ENCODE measurements around the gene SRSF8. TPM values are rescaled to one million over a fixed set of nuclear protein-coding genes. Genes with fewer than 3 reads are reported as not detected.

SRSF8 gene
- 12.0 and 16.0 TPM in 2 replicates for total RNA-seq

GRCh38 chr11:95066716-95067038, at the start of gene SRSF8:
Gene SRSF8 (plus strand): TSS chr11:95066919. CDS start chr11:95067227, 308 bp downstream.

DNA sequence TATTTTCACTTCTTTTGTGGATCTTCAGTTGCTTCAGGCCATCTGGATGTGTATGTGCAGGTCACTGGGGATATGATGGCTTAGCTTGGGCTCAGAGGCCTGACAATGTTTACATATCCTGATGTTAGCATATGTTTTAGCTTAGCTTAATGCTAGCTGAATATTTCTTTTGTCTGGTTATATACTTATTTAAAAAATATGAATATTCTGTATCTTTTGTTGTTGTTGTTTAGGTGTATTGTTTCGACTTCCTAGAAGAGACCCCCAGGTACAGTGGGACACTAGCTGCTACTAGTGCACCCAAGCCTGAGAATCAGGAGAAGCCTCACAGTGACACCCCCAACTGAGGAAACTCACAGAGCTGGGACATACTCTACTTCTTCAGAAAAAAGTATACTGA, 41.8 kb upstream of the SRSF8 start, which contains the start of gene KDM4E:
TSS of gene KDM4E (plus strand) at position 301 of the 400 bp plus-strand sequence. CDS start 300 bp downstream, outside the sequence.

GRCh38 chr11:95049122-95049521, 17.6 kb upstream of the SRSF8 start, which contains the start of gene KDM4F:
Gene KDM4F (plus strand): TSS chr11:95049422.

GRCh38 chr11:95089620-95090542, 23.2 kb downstream of the SRSF8 start, which contains the start of gene ENDOD1:
Gene ENDOD1 (plus strand): TSS chr11:95089846. CDS start chr11:95089928, 82 bp downstream.

Other genes starting within 250 kb of the SRSF8 start
- 55.6 and 60.7 TPM in 2 replicates for gene CWC15, start 93.4 kb upstream of the SRSF8 start, total RNA-seq
- 0.32 and 0.46 TPM in 2 replicates for gene KDM4D, start 93.2 kb upstream of the SRSF8 start, total RNA-seq
- not detected in 2 replicates for gene KDM4E, start 41.7 kb upstream of the SRSF8 start, total RNA-seq
- gene KDM4F, start 17.5 kb upstream of the SRSF8 start, total RNA-seq, result not detected in 2 replicates
- 20.8 and 22.8 TPM in 2 replicates for gene ENDOD1, start 22.9 kb downstream of the SRSF8 start, total RNA-seq
- gene SESN3, start 164.3 kb downstream of the SRSF8 start, total RNA-seq, result 0.61 and 0.65 TPM in 2 replicates